DND-41 (cell line): ENCODE measurements around the gene PERCC1.

Experiments
- EZH2 ChIP-seq: IDR thresholded peaks from 3 replicates; pipeline ENCODE4 v1.6.1; 2012; ENCODE audit warnings: borderline replicate concordance, low read depth, mild to moderate bottlenecking, moderate library complexity, low read length, inconsistent platforms; ENCODE audit not compliant: severe bottlenecking
- TF ChIP-seq, protein P1 (sequence below): IDR thresholded peaks from 2 replicates; pipeline ENCODE4 v1.5.1; 2012; ENCODE audit warnings: borderline replicate concordance, low read length, moderate library complexity, mild to moderate bottlenecking; ENCODE audit not compliant: poor library complexity, severe bottlenecking; ENCODE audit errors: extremely low read depth

DNA sequence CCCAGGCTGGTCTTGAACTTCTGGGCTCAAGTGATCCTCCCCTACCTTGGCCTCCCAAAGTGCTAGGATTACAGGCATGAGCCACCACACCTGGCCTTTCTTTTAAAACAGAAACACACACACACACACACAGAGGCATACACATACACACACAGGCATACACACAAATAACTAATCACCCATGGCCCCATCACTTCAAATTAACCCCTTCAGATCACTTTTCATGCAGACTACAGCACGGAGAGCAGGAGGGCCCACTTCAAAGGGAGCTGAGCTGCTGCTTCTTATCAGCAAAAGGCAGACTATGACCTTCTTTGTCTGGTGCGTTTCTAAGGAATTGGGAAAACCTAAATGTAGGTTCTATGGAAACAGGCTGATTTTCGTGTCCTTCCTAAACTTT is 42.1 kb downstream of the PERCC1 start:
- TF ChIP-seq, protein P1, sequence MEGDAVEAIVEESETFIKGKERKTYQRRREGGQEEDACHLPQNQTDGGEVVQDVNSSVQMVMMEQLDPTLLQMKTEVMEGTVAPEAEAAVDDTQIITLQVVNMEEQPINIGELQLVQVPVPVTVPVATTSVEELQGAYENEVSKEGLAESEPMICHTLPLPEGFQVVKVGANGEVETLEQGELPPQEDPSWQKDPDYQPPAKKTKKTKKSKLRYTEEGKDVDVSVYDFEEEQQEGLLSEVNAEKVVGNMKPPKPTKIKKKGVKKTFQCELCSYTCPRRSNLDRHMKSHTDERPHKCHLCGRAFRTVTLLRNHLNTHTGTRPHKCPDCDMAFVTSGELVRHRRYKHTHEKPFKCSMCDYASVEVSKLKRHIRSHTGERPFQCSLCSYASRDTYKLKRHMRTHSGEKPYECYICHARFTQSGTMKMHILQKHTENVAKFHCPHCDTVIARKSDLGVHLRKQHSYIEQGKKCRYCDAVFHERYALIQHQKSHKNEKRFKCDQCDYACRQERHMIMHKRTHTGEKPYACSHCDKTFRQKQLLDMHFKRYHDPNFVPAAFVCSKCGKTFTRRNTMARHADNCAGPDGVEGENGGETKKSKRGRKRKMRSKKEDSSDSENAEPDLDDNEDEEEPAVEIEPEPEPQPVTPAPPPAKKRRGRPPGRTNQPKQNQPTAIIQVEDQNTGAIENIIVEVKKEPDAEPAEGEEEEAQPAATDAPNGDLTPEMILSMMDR, result no peak
- TF ChIP-seq EZH2, result no peak
